Endometrium (tissue), 2 donors: Measurements from ENCODE around the gene SLC2A10.

Experiments used
- FAIRE-seq: peaks from 2 replicates; lab custom pipeline; 2012; peaks lifted over from hg19 to GRCh38; lab: Jason Lieb, UNC
- donor health status: control.
- donor health status: control.

SLC2A10 gene

DNA sequence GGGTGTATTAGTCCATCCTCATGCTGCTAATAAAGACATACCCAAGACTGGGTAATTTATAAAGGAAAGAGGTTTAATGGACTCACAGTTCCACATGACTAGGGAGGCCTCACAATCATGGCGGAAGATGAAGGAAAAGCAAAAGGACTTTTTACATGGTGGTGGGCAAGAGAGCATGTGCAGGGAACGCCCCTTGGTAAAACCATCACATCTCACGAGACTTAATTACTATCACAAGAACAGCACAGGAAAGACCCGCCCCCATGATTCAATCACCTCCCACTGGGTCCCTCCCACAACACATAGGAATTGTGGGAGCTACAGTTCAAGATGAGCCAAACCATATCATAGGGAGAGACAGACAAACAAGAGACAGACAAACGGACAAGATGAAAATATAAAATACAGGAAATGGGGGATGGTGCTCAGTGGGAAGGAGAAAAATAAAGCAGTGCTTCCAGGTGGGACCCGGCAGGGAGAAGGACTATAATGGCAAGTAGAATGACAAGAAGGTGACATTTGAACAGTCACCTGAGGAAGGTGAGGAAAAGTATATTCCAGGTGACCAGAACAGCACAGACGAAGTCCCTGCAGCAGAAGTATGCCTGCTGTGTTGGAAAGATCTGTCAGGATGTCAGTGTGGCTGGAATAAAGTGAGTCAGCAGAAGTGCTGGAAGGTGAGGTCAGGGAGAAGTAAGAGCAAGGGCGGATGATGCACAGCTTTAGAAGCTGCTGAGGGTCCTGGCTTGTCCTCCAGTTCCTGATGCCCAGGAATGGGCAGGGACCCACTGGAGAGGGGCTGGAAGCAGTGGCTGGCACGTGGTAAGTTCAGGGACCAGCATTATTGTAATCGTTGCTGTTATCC lies 61.1 kb downstream of the SLC2A10 start:
- no peak for FAIRE-seq

DNA sequence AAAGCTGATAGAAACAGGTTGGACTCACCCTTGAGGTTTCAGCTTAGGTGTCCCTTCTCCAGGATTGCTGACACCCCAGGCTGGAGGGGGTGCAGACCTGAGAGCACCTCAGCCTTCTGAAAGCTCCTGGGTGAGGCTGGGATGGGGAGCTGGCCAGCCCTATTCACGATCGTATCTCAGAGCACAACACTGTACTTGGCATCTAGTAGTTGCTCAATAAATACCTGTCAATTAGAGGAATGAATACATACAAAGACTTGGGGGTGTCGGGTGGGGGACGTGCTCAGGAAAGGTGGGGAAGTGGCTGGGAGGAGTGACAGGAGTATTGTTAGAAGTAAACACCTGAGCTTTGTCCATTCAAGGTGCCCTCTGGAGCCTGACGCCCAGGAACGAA lies 61.7 kb downstream of the SLC2A10 start:
- FAIRE-seq: no peak

DNA sequence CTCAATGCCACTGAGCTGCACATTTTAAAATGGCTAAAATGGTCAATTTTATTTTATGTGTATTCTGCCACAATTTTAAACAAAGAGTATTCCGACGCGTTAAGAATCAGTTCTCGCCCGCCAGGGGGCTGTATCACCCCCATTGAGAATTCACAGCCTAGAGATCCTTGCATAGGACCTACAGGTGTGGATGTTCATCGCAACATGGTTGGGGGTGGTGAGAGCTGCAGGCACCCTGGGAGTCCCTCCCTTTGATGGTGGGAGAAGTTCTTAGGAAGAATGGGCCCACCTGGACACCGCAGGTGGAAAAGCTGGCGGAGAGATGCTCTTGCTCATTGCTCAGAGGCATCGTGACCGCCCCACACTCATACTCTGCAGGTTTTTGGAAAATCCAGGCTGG lies 63.5 kb downstream of the SLC2A10 start:
- no peak for FAIRE-seq

DNA sequence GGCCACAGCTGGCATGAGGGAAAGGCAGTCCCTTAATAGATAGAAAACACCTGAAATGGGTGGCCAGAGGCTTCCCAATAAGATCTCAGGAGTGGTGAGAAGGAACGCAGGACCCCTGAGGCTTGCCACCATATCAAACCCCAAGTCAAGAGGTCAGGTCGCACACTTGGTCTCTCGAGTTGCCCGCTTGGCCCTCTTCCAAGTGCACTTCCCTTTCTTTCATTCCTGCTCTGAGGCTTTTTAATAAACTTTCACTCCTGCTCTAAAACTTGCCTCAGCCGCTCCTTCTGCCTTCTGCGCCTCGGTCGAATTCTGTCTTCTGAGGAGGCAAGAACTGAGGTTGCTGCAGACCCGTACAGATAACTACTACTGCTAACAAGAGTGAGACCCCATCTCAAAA lies 64.2 kb downstream of the SLC2A10 start:
- no peak for FAIRE-seq

DNA sequence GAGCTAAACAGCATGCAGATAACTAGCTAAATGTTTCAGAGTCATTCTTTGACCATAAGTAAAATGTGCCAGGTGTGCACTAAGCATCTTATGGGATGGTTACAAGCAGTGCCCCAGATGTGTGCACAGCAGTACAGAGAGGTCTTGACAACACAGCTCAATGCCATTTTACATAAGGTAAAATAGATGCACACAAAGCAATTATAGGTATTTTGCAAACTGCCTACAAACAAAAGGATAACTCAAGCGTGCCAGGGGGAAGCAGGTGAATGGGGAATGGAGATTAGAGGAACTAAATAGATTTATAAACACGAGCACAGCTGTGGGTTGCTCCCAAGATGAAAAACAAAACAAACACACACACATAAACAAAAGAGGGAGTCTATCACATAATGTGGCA lies 64.8 kb downstream of the SLC2A10 start:
- no peak for FAIRE-seq

DNA sequence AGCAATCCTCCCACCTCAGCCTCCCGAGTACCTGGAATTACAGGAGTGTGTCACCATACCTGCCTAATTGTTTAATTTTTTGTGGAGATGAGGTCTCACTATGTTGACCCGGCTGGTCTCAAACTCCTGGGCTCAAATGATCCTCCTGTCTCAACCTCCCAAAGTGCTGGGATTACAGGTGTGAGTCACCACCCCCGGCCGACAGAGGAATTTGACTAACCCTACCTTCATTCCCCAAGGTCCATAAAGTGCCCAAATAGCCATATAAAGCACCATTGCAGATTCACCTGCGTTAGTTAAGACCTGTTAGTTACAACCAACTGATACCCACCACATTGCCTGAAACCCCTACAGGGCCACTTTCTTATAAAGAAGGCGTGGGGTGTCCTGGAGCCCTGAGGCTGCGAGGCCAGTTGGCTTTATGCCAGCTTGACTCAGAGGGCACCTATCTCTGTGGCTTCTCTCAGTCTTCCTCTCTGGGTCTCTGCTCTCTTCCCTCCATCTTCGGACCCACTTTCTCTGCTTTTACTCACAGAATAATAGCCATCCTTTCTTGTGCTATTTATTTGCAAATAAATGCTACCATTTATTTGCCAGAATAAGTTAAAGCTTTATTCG lies 65.6 kb downstream of the SLC2A10 start:
- FAIRE-seq: no peak

DNA sequence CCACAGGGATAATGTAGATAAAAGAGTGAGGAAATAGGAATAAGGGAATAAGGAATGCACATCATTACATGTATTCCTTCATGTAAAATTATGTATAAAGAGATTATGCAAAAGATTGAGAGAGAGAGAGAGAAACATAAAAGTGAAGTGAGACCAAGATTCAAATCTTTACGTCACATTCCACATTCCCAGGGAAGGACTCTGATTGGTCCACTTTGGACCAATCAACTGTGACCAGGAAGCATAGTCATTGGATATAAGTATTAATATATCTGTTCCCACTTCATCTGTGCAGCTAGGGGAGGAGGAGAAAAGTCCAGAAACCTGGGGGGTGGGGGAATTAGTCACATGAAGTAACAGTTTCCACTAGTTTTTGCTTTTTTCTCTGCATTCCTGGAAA lies 66.4 kb downstream of the SLC2A10 start:
- FAIRE-seq: no peak

DNA sequence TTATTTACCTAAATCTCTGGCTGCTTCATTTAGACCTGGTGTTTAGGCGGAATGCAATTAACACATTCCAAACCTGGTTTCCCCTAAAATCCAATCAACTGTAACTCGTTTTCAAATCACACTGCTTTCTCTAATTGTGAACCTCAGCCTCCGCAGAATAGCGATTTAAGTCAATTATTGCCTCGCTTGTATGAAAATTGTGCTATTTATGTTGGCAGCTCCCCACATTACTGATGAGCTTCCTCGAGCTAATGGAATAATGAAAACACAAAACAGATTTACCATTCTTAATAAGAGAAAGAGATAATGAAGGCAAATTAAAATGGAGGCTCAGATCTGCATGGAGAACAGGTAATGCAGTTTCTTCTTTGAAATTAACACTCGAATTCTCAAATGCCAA lies 67.9 kb downstream of the SLC2A10 start:
- no peak for FAIRE-seq

DNA sequence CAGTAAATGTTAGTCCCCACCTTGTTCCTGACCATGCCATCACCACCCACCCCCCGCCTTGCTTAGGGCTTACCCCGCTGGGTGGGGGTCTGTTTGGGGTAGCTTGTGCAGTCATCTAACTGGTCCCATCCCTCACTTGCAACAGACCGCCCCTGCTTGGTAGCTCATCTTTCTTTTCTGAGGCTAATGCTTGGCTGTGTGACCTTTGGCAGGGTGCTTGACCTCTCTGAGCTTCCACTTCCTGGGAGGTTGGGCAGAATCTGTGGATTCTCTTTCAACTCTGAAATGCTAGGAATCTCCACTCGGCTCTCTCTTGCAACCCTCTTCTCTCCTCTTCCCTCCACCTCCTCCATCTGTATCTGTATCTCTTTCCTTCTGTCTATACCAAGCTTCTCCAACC lies 70.4 kb downstream of the SLC2A10 start:
- no peak for FAIRE-seq

DNA sequence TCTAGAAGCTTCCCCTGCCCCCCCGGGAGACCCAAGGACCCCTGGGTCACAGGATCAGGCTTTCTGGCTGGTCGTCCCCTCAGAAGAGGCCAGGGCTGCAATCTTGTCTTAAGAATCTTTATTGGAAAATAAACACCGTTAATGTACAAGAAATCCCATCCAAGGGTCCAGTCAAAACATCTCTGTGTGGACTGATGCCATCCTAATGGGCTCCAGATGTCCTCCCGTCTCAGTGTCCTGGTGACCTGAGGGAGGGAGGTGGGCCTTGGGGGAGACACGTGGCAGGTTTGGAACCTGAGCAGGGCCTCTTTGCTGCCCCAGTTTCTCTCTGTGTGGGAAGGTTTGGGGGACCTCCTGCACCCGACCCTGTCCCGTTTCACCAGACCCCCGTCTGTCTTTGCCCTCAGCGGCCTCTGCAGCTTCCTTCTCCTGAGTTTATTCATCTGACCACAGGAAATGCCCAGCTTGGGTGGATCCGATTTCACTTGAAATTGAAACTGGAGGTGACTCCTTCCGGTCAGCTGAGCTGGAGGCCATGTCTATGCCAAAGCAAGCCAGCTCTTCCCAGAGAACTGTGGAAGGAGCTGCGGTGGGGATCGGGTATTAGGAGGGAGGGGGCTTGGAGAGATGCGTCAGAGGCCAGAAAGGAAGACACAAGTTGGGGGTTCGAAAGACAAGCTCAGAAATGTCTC lies 75.1 kb downstream of the SLC2A10 start:
- no peak for FAIRE-seq
